A673 (cell line): Measurements from ENCODE around the gene VSX2. TPM values are rescaled to one million over a fixed set of nuclear protein-coding genes. Genes with fewer than 3 reads are reported as not detected.

Source experiments
- BruUV-seq: library from RNA; stranded (reverse); fragments of 400-500 nt; replicated peaks from 2 replicates; lab custom pipeline; 2021; lab: Mats Ljungman, UMichigan
- CTCF ChIA-PET: fragments of 300-600 bp; sonication (Branson Sonifier 250); formaldehyde crosslinking; loops from one replicate; lab custom pipeline; 2022; ENCODE audit warnings: antibody characterized with exemption; lab: Charles Lee
- POLR2A ChIA-PET: fragments of 300-600 bp; sonication (Branson Sonifier 250); formaldehyde crosslinking; loops from one replicate; lab custom pipeline; 2022; ENCODE audit warnings: antibody characterized with exemption; ENCODE audit not compliant: low non-redundant PET; lab: Charles Lee
- DNase-seq: peaks from one replicate; pipeline ENCODE4 v3.0.0-alpha.2; 2015; ENCODE audit warnings: low spot score
- H3K27ac ChIP-seq: fragments of 200-600 bp; sonication (generic); 2 replicates; pipeline ENCODE4 v1.5.1; 2016; ENCODE audit warnings: mixed run types, low read depth, mild to moderate bottlenecking, mixed read lengths, antibody characterized with exemption, low read length; ENCODE audit not compliant: poor library complexity, severe bottlenecking
- H3K27me3 ChIP-seq: fragments of 200-600 bp; sonication (generic); replicated peaks from 2 replicates; pipeline ENCODE4 v1.6.1; 2017; ENCODE audit warnings: mixed run types, low read depth, mild to moderate bottlenecking, mixed read lengths, antibody characterized with exemption, low read length; ENCODE audit not compliant: insufficient read depth, poor library complexity
- H3K36me3 ChIP-seq: fragments of 200-600 bp; sonication (generic); 2 replicates; pipeline ENCODE4 v1.6.1; 2016; ENCODE audit warnings: mixed run types, mild to moderate bottlenecking, mixed read lengths, antibody characterized with exemption, low read length; ENCODE audit not compliant: insufficient read depth, poor library complexity, severe bottlenecking
- H3K4me1 ChIP-seq: fragments of 200-600 bp; sonication (generic); 2 replicates; pipeline ENCODE4 v1.6.1; 2017; ENCODE audit warnings: mixed run types, mild to moderate bottlenecking, mixed read lengths, antibody characterized with exemption, low read length; ENCODE audit not compliant: insufficient read depth, poor library complexity, severe bottlenecking
- H3K4me3 ChIP-seq: fragments of 200-600 bp; sonication (generic); 2 replicates; pipeline ENCODE4 v1.5.1; 2016; ENCODE audit warnings: low read depth, mixed run types, mild to moderate bottlenecking, mixed read lengths, low read length; ENCODE audit not compliant: poor library complexity, severe bottlenecking
- H3K9me3 ChIP-seq: fragments of 200-600 bp; sonication (generic); 2 replicates; pipeline ENCODE4 v1.6.1; 2016; ENCODE audit warnings: mixed run types, low read depth, mild to moderate bottlenecking, mixed read lengths, antibody characterized with exemption, low read length; ENCODE audit not compliant: poor library complexity, severe bottlenecking
- EZH2 ChIP-seq: fragments of 200-600 bp; sonication (generic); IDR thresholded peaks from 2 replicates; pipeline ENCODE4 v1.6.1; 2017; ENCODE audit warnings: borderline replicate concordance, low read depth, mild to moderate bottlenecking, mixed read lengths, antibody characterized with exemption, low read length; ENCODE audit not compliant: poor library complexity, severe bottlenecking
- intact Hi-C: fragments of 100-400 bp; cut with micrococcal nuclease; formaldehyde crosslinking; loops from one replicate; pipeline ENCODE4 v1.10.0; 2022; ENCODE audit not compliant: unreplicated experiment
- total RNA-seq: library from RNA; stranded (reverse); gene quantifications from 2 replicates; pipeline ENCODE4 v1.2.3, GENCODE V29; 2021
- TF ChIP-seq, protein P1 (sequence below): fragments of 300-800, 200-600 bp; sonication (generic); conservative IDR thresholded peaks from 2 replicates; pipeline ENCODE4 v1.5.1; 2017; ENCODE audit warnings: low read depth, mild to moderate bottlenecking, antibody characterized with exemption, low read length, moderate library complexity, mixed read lengths

The VSX2 gene
- total RNA-seq, 1 experiment from 2014 or later = not detected

DNA sequence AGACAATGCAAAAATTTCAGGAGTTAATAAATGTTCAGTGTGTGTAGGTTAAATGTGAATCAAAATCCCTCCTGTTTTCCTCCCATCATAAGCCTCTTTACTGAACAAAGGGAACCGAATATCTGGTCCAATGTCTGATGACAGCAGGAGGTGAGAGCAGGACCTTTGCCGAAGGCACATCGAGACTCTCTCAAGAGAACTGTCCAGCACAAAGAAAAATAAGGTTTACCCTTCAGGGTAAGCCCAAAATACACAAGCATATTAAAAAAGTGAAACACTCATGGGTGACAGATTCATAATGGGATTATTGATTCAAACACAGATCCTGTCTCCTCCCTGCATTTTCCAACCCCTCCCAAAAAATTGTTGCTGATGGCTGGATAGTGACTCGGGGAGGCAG lies 4.2 kb upstream of the VSX2 start:
- intact Hi-C loops = no loop called here
- Histone ChIP-seq H3K4me1 (no peaks in the 10 kb centered on the region), H3K9me3 (no peaks in the 10 kb centered on the region), H3K27me3 (peaks cover 65% of the 10 kb centered on the region), H3K4me3 (no peak overlapping the region), H3K27ac (no peak overlapping the region), H3K36me3 (no peaks in the 10 kb centered on the region)
- CTCF ChIA-PET = no interaction called here
- POLR2A ChIA-PET = no interaction called here
- no peak for DNase-seq
- BruUV-seq = no TSS peak
- no peak for TF ChIP-seq EZH2
- TF ChIP-seq, protein P1, sequence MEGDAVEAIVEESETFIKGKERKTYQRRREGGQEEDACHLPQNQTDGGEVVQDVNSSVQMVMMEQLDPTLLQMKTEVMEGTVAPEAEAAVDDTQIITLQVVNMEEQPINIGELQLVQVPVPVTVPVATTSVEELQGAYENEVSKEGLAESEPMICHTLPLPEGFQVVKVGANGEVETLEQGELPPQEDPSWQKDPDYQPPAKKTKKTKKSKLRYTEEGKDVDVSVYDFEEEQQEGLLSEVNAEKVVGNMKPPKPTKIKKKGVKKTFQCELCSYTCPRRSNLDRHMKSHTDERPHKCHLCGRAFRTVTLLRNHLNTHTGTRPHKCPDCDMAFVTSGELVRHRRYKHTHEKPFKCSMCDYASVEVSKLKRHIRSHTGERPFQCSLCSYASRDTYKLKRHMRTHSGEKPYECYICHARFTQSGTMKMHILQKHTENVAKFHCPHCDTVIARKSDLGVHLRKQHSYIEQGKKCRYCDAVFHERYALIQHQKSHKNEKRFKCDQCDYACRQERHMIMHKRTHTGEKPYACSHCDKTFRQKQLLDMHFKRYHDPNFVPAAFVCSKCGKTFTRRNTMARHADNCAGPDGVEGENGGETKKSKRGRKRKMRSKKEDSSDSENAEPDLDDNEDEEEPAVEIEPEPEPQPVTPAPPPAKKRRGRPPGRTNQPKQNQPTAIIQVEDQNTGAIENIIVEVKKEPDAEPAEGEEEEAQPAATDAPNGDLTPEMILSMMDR = no peak

DNA sequence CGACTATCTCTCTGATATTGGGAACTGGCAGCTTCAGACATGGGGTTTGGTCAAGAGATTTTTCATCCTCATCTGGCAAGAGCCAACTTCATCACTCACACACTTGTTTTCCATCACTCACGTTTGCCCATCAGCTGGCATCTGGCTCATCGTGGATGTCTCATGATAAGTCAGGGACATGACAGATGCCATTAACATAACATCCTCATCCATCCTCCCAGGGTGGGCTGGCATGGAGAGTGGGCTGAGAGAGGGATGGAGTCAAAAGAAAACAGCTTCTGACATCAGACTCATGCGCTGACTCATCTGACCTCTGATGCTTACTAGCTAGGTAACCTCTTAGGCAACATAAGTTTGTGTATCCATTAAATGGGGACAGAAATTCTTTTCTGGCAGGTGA lies 1.8 kb upstream of the VSX2 start:
- no peaks in the 10 kb centered on the region for H3K4me1 ChIP-seq
- BruUV-seq = no TSS peak
- no peak for DNase-seq
- ChIA-PET POLR2A (no interaction called here), CTCF (no interaction called here)
- intact Hi-C loops = no loop called here
- no peaks in the 10 kb centered on the region for H3K36me3 ChIP-seq
- H3K9me3 ChIP-seq = no peaks in the 10 kb centered on the region
- peaks cover 78% of the 10 kb centered on the region for H3K27me3 ChIP-seq
- H3K4me3 ChIP-seq = no peak overlapping the region
- TF ChIP-seq EZH2 = no peak
- no peak overlapping the region for H3K27ac ChIP-seq

DNA sequence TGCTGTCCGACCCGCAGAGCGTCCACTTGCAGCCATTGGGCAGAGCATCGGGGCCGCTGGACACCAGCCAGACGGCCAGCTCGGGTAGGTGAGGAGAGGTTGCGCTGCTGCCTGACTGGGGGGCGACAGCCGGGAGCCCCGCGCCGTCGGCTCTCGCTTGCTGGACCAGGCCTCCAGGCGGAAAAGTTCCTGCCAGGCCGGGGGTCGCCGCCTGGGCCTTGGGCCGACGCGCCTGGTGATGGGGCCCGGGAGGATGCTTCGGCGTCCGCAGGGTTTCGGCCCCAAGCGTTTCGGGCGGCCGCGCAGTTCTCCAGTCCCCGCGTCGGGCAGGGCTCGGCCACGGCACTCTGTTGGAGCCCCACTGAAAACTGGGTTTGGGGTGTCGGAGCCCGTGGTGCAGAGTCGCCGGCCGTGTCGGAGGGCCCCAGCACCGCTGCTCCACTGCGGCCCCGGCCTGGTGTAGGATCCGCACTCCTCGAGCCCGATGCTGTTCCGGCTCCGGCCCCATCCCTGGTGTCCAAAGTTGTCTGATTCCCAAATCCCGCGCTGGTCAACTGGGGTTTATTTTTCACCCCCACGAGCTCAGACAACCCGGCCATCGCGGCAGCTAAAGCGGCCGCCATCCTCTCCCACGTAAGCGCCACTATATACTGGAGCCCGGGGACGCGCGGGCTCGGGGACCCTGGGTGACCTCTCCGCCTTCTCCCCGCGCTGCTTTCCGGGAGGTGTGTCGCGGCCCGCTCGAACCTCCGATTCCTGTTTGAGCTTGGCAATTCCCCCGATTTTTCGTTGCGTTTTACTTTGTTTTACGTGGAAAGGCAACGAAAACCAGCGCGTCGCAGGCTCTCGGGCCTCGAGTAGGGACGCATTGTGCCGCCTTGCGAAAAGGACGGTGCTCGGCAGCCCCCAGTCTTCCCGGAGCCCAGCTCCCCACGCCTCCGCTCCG lies 872 bp downstream of the VSX2 start:
- BruUV-seq = no TSS peak
- peak; percentile 74 for TF ChIP-seq EZH2
- TF ChIP-seq, protein P1 = no peak
- Histone ChIP-seq H3K4me1 (no peaks in the 10 kb centered on the region), H3K36me3 (no peaks in the 10 kb centered on the region), H3K4me3 (no peak overlapping the region), H3K27me3 (peaks cover 87% of the 10 kb centered on the region), H3K27ac (no peak overlapping the region), H3K9me3 (no peaks in the 10 kb centered on the region)
- intact Hi-C loops = no loop called here
- ChIA-PET POLR2A (interaction anchor here (0.6 kb wide), 1 partner anchor 1408 kb away, joined by 3 read pairs; no protein-coding TSS in a partner anchor), CTCF (no interaction called here)
- DNase-seq = peak; percentile 29
